Right lobe of liver (tissue), 6 donors: ENCODE results near the gene ITPR2. TPM values are rescaled to one million over a fixed set of nuclear protein-coding genes. Genes with fewer than 3 reads are reported as not detected.
A peak's percentile ranks its signal among the peaks of the same experiment; 100 is the strongest.

Experiments used
- ATAC-seq, 4 donors: fragments of 200-7000 bp; cut with Tn5 transposase; one replicate each; pipeline ENCODE4 v1.9.1; 2020; ENCODE audit warnings: mild to moderate bottlenecking in 4 of 4, moderate library complexity in 4 of 4
- DNase-seq, 3 donors: peaks; one replicate each; pipeline ENCODE4 v3.0.0-alpha.2; 2020
- H3K27ac ChIP-seq, 3 donors: fragments of 200-600 bp; one replicate each; pipeline ENCODE4 v1.8.0; 2022
- H3K27me3 ChIP-seq, 2 donors: fragments of 200-600 bp; one replicate each; pipeline ENCODE4 v1.8.0; 2022
- H3K36me3 ChIP-seq, 4 donors: fragments of 200-600 bp; sonication (generic) in 1 of 4; one replicate each; pipeline versions ENCODE4 v1.5.1 to v1.8.0; 2017 to 2022; ENCODE audit warnings: control low read depth in 1 of 4
- H3K4me1 ChIP-seq, 4 donors: fragments of 200-600 bp; sonication (generic) in 1 of 4; one replicate each; pipeline versions ENCODE4 v1.5.1 to v1.8.0; 2017 to 2022; ENCODE audit warnings: control low read depth in 1 of 4
- H3K4me3 ChIP-seq, 3 donors: fragments of 200-600 bp; one replicate each; pipeline ENCODE4 v1.8.0; 2022
- H3K9me3 ChIP-seq, 4 donors: fragments of 200-600 bp; sonication (generic) in 1 of 4; one replicate each; pipeline versions ENCODE4 v1.5.1 to v1.8.0; 2017 to 2022; ENCODE audit warnings: control low read depth in 1 of 4
- POLR2A ChIP-seq: fragments of 450-650 bp; IDR thresholded peaks from one replicate; pipeline ENCODE4 v1.6.1; 2017; ENCODE audit warnings: antibody characterized with exemption, mild to moderate bottlenecking
- WGBS: methylation state at CpG from one replicate; pipeline ENCODE4 v1.1.6; 2018; ENCODE audit warnings: low coverage, low lambda C conversion rate; ENCODE audit not compliant: insufficient coverage; ENCODE audit errors: missing lambda C conversion rate; 5-methylcytosine and 5-hydroxymethylcytosine counted together
- intact Hi-C, 2 donors: fragments of 100-400 bp; cut with DNase I; formaldehyde crosslinking; loops; one replicate each; pipeline versions ENCODE4 v1.11.2 to v1.14.1; 2022
- total RNA-seq, 6 experiments: library from RNA; depleted of rRNA in 2 of 6; stranded (reverse); fragments of >200 nt in 2 of 6; fragmentation: NEBNext Ultra II Directional in 3 of 6; extraction: Animal tissue kit (Norgen Biotek cat#: 25700) in 3 of 6; gene quantifications; one replicate each; pipeline versions ENCODE4 v1.1.0 to v1.2.4, GENCODE V29; 2016 to 2023
- TF ChIP-seq, protein P1 (sequence below), 4 donors: fragments of 200-600 bp in 3 of 4; fragments of 450-650 bp in 1 of 4; IDR thresholded peaks; one replicate each; pipeline versions ENCODE4 v1.5.1 to v1.8.0; 2016 to 2022; ENCODE audit warnings: antibody characterized with exemption in 4 of 4, mild to moderate bottlenecking in 2 of 4
- donor health status: DM: no; HTN: yes; CAD: no.
- donor health status: DM: no; HTN: no; CAD: no.
- donor health status: DM: no; HTN: no; CAD: no.
- donor health status: DM: no; HTN: yes; CAD: no.
- donor health status: DM: no; HTN: yes; CAD: no.

The ITPR2 gene
- total RNA-seq, 6 experiments from 2014 or later, result 39.3 to 114 (median 57.2) TPM

- no peak for DNase-seq
- Histone ChIP-seq H3K27ac (no peak overlapping the region), H3K4me1 (peaks cover 0 to 35% (median 9%) of the 10 kb centered on the region in 4 donors), H3K9me3 (peaks cover 0 to 4% (median 0%) of the 10 kb centered on the region in 4 donors), H3K27me3 (no peaks in the 10 kb centered on the region), H3K36me3 (no peaks in the 10 kb centered on the region), H3K4me3 (no peak overlapping the region)
- WGBS, result 77% methylated on average over 3 of the region's 3 CpGs
- intact Hi-C loops, result no loop called here
- ATAC-seq, result no peak
- TF ChIP-seq POLR2A, result no peak
- TF ChIP-seq, protein P1, sequence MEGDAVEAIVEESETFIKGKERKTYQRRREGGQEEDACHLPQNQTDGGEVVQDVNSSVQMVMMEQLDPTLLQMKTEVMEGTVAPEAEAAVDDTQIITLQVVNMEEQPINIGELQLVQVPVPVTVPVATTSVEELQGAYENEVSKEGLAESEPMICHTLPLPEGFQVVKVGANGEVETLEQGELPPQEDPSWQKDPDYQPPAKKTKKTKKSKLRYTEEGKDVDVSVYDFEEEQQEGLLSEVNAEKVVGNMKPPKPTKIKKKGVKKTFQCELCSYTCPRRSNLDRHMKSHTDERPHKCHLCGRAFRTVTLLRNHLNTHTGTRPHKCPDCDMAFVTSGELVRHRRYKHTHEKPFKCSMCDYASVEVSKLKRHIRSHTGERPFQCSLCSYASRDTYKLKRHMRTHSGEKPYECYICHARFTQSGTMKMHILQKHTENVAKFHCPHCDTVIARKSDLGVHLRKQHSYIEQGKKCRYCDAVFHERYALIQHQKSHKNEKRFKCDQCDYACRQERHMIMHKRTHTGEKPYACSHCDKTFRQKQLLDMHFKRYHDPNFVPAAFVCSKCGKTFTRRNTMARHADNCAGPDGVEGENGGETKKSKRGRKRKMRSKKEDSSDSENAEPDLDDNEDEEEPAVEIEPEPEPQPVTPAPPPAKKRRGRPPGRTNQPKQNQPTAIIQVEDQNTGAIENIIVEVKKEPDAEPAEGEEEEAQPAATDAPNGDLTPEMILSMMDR (IDR thresholded peaks at IDR 0.05), result no peak
Observed at GRCh38 chr12:26773313-26774104, 59.5 kb downstream of the ITPR2 start.

DNA sequence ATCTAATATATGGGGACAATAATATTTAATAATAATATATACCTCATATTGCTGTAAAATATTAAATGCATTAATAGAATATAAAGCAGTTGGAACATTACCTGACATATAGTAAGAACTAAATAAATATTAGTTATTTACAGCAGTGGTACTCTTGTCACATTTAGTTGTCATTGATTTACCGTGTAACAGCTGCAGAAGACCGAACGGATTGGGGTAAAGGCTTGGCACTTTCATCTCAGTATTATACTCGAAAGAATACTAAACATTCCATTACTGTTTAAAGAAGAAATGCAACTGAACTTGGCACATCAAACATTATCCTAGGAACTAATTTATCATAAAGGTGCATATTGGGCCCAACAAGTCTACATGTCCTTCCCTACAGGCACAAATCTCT lies 61.1 kb downstream of the ITPR2 start:
- no peak for TF ChIP-seq POLR2A
- TF ChIP-seq, protein P1 (IDR thresholded peaks at IDR 0.05), result no peak
- peaks cover 0 to 50% (median 15%) of the 10 kb centered on the region in 4 donors for H3K4me1 ChIP-seq
- H3K36me3 ChIP-seq, result peaks cover 0 to 2% (median 0%) of the 10 kb centered on the region in 4 donors
- DNase-seq (no peak), ATAC-seq (no peak)
- H3K27me3 ChIP-seq, result no peaks in the 10 kb centered on the region
- H3K4me3 ChIP-seq, result no peak overlapping the region
- H3K9me3 ChIP-seq, result no peaks in the 10 kb centered on the region
- H3K27ac ChIP-seq, result no peak overlapping the region
- intact Hi-C loops, result no loop called here
- WGBS, result 73% methylated on average over 4 of the region's 4 CpGs

DNA sequence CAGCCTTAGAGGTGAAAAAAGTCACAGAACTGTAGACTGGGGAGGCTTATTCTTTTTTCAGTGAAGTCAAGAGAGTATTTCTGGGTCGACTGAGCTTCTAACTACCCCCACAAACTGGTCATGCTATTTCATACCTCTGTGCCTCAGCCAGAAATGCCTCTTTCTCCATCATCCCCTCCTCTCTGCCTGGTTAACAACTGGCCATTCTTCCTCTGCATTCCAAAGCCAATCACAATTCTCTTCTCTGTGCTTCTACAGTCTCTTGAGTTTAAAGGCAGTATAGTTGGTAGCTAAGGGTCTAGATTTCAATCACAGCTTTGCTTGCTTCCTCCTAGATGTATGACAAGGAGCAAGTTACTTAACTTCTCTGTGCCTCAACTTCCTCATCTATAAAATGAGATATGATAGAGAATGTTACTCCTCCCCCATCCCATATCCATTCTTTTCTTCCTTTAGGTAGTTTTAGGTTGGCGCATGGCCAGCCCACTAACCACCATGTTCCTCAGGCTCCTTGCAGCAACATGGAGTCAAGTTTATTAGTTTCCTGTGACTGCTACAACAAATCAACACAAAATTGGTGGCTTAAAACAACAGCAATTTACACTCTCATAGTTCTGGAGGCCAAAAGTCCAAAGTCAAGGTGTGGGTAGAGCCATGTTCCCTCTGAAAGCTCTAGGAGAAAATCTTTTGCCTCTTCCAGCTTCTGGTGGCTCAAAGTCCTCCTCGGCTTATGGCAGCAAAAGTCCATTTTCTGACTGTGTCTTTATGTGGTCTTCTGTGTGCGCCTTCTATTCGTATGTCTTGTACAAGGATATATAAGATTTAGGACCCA lies 62.5 kb downstream of the ITPR2 start:
- Histone ChIP-seq H3K36me3 (peaks cover 0 to 5% (median 1%) of the 10 kb centered on the region in 4 donors), H3K27ac (peak overlapping the region in 1 of 3 donors; percentile 53), H3K4me3 (no peak overlapping the region), H3K9me3 (no peaks in the 10 kb centered on the region), H3K27me3 (no peaks in the 10 kb centered on the region), H3K4me1 (peaks cover 0 to 53% (median 17%) of the 10 kb centered on the region in 4 donors)
- no peak for TF ChIP-seq POLR2A
- TF ChIP-seq, protein P1 (IDR thresholded peaks at IDR 0.05), result no peak
- intact Hi-C loops, result no loop called here
- no peak for DNase-seq
- peak in 1 of 4 donors; percentile 5 for ATAC-seq
- 52% methylated on average over 4 of the region's 5 CpGs for WGBS

GRCh38 chr12:26769611-26770010 lies 63.4 kb downstream of the ITPR2 start:
- intact Hi-C loops, result no loop called here
- WGBS, result 17% methylated on average over 3 of the region's 3 CpGs
- TF ChIP-seq, protein P1 (IDR thresholded peaks at IDR 0.05), result no peak
- TF ChIP-seq POLR2A, result no peak
- Histone ChIP-seq H3K9me3 (no peaks in the 10 kb centered on the region), H3K36me3 (peaks cover 0 to 5% (median 1%) of the 10 kb centered on the region in 4 donors), H3K27me3 (no peaks in the 10 kb centered on the region), H3K4me1 (peaks cover 0 to 53% (median 17%) of the 10 kb centered on the region in 4 donors), H3K4me3 (peak overlapping the region in 1 of 3 donors; percentile 3), H3K27ac (peak overlapping the region in 2 of 3 donors; percentile 52 to 53)
- peak in 3 of 4 donors; percentile 1 to 8 (median 3) for ATAC-seq
- DNase-seq, result no peak
